ENCODE measurements around the gene NFATC2. TPM values are rescaled to one million over a fixed set of nuclear protein-coding genes. Genes with fewer than 3 reads are reported as not detected.

NFATC2 gene
- total and polyA plus RNA-seq, 2 of the 8 experiments (the other 6 are each of a cell fraction or from before 2014, with no cell fraction given): 0.27 to 0.91 TPM

- Histone ChIP-seq H3K79me1 (ENCODE audit: low read depth, low read length) (no peaks in the 10 kb centered on the region), H3K4me3 (ENCODE audit: extremely low read depth in 1 of 4, insufficient read depth in 2 of 4, low read depth in 3 of 4, low read length in 4 of 4) (no peak overlapping the region), H3K18ac (ENCODE audit: extremely low read depth, low read length) (no peak overlapping the region), H3K36me3 (ENCODE audit: control insufficient read depth in 2 of 4, insufficient read depth in 4 of 4, low read length in 3 of 4) (no peaks in the 10 kb centered on the region), H3K9ac (replicated peaks in 1 of 4; ENCODE audit: extremely low read depth in 1 of 4, low read depth in 3 of 4, low read length in 3 of 4) (no peak overlapping the region), H4K20me1 (replicated peaks in 1 of 2; ENCODE audit: control insufficient read depth in 1 of 2, insufficient read depth in 2 of 2, low read length in 2 of 2) (no peaks in the 10 kb centered on the region), H2AK5ac (ENCODE audit: low read depth, low read length) (no peak overlapping the region), H3K79me2 (ENCODE audit: control insufficient read depth in 1 of 2, insufficient read depth in 2 of 2, low read length in 2 of 2) (no peaks in the 10 kb centered on the region), H3K27ac (ENCODE audit: low read depth, low read length) (no peak overlapping the region), H3K9me3 (ENCODE audit: insufficient read depth in 2 of 2, low read depth in 1 of 2, low read length in 1 of 2) (no peaks in the 10 kb centered on the region), H2BK20ac (ENCODE audit: low read length) (no peak overlapping the region), H3K56ac (replicated peaks; ENCODE audit: insufficient read length, low read depth, low read length) (no peak overlapping the region), H3K4me1 (replicated peaks in 1 of 4; ENCODE audit: control insufficient read depth in 3 of 4, insufficient read depth in 4 of 4, low read length in 3 of 4) (peaks cover 3 to 12% (median 9%) of the 10 kb centered on the region in 4 experiments), H2BK5ac (ENCODE audit: low read depth, low read length) (no peak overlapping the region), H3K23me2 (ENCODE audit: low read depth, low read length) (no peaks in the 10 kb centered on the region), H4K8ac (ENCODE audit: extremely low read depth, insufficient read depth, low read length) (no peak overlapping the region), H3K27me3 (replicated peaks in 1 of 4; ENCODE audit: control insufficient read depth in 3 of 4, extremely low read depth in 1 of 4, insufficient read depth in 3 of 4, low read length in 3 of 4) (no peaks in the 10 kb centered on the region), H2BK15ac (ENCODE audit: low read length) (no peak overlapping the region), H3K4ac (replicated peaks; ENCODE audit: insufficient read length, low read depth, low read length) (no peak overlapping the region), H4K91ac (replicated peaks; ENCODE audit: insufficient read length, low read length) (no peak overlapping the region), H4K5ac (ENCODE audit: insufficient read length, low read depth, low read length) (no peak overlapping the region), H2BK12ac (ENCODE audit: low read depth, low read length) (no peak overlapping the region), H2AFZ (ENCODE audit: low read length) (no peak overlapping the region), H3K14ac (ENCODE audit: insufficient read length) (no peak overlapping the region), H2BK120ac (replicated peaks; ENCODE audit: low read depth, low read length) (no peak overlapping the region), H3K4me2 (ENCODE audit: insufficient read depth in 1 of 2, low read depth in 2 of 2, low read length in 2 of 2) (no peak overlapping the region), H3K23ac (ENCODE audit: insufficient read length) (no peak overlapping the region)
- TF ChIP-seq SP2 (IDR thresholded peaks at IDR 0.05; ENCODE audit: low read length): no peak
- TF ChIP-seq HDAC6 (IDR thresholded peaks at IDR 0.05; ENCODE audit: low read depth, low read length): no peak
- CTCF ChIA-PET (ENCODE audit: partially characterized antibody): interaction anchor here (0.6 to 3.2 kb wide), 11 partner anchors 11 to 789 kb away, joined by 3 to 18 read pairs (median 5); no protein-coding TSS in a partner anchor
- FAIRE-seq (no peak), DNase-seq (ENCODE audit: low read depth in 1 of 2, low spot score in 2 of 2) (no peak)
- POLR2A ChIA-PET (ENCODE audit: partially characterized antibody): no interaction called here
- WGBS, 2 experiments (ENCODE audit: extremely low coverage in 1 of 2, insufficient coverage in 1 of 2, insufficient read length in 1 of 2, insufficient replicate concordance in 2 of 2, low coverage in 1 of 2, low lambda C conversion rate in 2 of 2, missing lambda C conversion rate in 1 of 2): 89% methylated on average over 6 of the region's 6 CpGs; no CpG with 5 or more reads in 1 of the 2 experiments
These were observed 125.8 kb downstream of the NFATC2 start for GRCh38 chr20:51416532-51417249.
